Activated effector memory CD4-positive, alpha-beta T cell treated with Interleukin-2 at 50 U/mL for 16 hours (primary cell): Measurements from ENCODE around the gene PARD3.
"Not testable (repeated sequence)": the region's sequence is repeated elsewhere in the genome, so short reads cannot be mapped to it uniquely, and the experiment has no call there.

ENCODE experiments used
- DNase-seq: peaks from one replicate; pipeline ENCODE4 v3.0.0-alpha.2; 2020

The PARD3 gene

DNA sequence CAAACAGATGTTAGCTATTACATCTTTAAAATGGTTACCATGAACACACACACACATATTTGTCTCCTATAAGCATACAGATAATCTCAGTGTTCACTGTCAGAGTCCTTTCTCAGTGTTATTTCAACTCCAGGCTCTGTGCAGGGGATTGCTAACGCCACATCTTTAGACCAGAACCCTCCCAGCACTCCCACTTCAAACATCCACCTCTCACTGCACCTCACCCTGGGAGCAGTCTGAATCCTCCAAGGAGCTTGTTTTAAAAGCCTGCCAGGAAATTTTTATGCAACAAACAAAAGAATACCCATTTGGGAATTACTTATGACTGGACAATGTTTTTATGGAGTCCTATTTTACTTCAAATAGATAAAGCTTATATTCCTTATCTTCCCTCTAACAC, 107.4 kb downstream of the PARD3 start:
- DNase-seq, result no peak

DNA sequence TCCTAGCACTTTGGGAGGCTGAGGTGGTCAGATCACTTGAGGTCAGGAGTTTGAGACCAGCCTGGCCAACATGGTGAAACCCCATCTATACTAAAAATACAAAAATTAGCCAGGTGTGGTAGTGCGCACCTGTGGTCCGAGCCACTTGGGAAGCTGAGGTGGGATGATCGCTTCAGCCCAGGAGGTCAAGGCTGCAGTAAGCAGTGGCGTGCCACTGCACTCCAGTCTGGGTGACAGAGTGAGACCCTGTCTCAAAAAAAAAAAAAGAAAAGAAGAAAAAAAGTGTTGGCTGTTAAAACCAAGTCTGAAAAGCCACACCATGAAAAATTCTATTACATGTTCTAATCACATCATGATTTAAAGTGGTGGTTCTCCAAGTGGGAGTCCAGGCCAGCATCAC, 108.1 kb downstream of the PARD3 start:
- DNase-seq, result not testable (repeated sequence)

DNA sequence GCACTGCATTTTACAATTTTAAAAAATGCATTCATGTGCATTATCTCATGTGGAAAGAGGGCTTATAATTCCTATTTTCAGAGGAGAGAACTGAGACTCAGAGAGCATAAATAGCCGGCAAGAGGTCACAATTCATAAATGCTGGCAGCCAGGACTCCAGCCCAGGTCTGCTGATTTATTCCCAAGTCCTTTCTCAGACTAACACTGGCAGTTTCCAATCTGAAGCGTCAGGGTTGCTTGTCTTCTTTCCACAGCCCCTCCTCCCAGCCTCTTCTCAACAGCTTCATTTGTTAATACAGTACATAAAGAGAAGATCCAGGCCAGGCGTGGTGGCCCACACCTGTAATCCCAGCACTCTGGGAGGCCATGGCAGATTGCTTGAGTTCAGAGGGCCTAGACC, 108.9 kb downstream of the PARD3 start:
- DNase-seq, result no peak

DNA sequence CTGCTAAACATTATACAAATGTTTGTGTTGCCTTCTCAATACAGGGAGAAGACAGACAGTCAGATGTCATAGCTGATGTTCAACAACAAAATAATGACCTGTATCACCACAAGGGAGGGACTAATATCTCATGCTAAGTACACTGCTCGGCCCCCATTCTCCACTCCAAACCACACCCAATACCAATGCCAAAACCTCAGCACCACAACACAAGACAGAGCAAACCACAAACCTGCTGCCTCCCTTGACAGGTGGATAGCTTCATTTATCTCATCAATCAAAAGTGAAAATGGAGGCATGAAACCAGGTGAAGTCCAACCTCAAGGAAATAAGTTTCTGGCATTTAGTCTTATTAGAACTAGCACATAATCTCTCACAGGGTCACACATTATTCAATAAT, 109.5 kb downstream of the PARD3 start:
- DNase-seq, result no peak

DNA sequence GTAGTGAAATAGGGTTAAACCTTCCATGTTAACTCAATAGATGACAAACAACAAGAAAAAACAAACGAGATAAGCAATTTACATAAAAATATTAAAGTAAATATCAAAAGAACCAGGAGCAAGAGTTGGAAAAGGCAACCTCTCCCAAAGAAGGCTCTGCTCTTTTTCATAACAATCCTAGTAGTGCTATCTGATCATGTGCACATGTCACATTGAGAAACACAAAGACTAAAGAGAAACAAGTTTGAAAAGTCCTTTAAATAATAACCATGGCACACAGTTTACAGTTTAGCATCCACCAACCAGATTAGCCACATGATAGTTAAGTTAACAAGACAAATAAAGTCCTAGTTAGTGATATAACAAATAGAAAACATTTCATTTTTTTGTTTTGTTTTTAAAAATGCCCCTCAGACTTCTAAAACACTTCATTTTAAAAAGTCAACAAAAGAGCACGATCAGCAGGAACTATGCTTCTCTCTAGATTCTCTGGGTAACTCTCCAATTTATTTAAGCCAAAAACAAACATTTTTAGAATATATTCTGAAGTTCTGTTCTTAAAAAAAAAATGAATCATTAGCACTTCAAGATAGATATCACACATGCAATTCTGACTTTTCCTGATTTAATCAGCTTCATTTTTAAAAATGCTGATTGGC, 110.4 kb downstream of the PARD3 start:
- no peak for DNase-seq

DNA sequence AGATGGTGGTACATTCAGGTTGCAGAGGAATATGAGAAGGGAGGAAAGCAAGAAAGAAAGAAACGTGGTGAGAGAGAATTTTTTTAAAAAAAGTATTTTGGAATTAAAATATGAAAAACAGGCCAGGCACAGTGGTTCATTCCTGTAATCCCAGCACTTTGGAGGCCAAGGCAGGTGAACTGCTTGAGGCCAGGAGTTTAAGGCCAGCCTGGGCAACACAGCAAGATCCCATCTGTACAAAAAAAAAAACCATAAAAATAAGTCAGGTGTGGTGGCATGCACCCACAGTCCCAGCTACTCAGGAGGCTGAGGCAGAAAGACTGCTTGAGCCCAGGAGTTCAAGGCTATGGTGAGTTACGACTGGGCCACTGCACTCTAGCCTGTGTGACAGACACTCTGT, 112.1 kb downstream of the PARD3 start:
- DNase-seq, result no peak

DNA sequence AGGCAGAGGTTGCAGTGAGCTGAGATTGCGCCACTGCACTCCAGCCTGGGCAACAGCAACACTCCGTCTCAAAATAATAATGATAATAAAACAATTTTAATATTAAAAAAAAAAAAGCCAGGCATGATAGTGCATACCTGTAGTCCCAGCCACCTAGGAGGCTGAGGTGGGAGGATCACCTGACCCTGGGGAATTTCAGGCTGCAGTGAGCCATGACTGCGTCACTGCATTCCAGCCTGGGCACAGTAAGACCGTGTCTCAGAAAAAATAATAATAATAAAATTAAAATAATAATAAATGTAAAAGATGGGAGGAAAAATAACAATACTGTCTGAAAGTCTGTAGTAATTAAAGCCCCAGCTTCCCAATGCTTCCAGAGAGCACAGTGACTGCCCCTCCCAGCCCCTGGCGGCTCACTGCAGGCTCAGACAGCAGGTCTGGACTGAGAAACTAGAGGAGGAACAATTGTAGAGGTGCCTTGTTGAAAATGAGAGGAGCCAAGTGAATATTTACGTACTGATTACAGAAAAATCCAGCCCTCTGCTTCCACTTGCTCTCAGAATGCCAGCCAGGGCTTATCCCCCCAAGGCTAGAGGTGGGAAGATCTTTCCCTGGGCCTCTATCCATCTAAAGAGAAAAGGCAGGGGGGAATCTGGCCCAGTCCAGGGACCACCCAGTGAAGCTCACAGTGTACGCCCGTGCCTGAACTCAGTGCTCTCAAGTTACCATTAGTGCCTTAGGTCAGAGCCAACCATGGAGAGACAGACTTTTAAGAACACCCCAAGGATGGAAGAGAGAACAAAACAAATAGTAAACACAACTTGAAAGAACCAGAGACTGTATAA, 112.8 kb downstream of the PARD3 start:
- DNase-seq, result no peak

DNA sequence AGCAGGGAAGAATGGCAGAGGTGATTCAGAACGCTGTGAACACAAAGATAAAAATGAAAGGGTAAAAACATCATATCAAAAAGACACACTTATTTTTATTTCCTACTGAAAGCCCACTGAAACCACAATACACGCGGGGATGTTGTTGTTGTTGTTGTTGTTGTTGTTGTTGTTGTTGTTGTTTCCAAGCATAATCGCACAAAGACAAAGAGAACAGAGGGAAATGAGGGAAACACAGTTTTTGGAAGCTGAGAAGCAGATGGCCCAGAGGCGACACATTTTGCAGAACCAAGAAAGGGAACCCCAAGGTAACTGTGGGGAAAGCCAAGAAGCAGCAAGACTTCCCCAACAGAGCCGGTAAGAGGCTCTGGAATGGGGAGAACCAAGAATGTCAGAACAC, 113.9 kb downstream of the PARD3 start:
- no peak for DNase-seq

DNA sequence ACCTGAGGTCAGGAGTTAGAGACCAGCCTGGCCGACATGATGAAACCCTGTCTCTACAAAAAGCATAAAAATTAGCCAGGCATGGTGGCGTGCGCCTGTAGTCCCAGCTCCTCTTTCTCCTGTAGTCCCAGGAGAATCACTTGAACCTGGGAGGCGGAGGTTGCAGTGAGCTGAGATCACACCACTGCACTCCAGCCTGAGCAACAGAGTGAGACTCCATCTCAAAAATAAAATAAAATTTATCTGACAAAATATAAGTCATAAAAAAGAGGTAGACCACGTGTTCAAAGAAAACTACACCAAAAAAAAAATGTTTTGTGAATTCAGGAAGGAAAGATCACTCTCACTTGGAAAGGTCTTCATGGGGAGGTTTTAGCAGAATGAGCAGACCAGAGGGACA, 114.3 kb downstream of the PARD3 start:
- not testable (repeated sequence) for DNase-seq

DNA sequence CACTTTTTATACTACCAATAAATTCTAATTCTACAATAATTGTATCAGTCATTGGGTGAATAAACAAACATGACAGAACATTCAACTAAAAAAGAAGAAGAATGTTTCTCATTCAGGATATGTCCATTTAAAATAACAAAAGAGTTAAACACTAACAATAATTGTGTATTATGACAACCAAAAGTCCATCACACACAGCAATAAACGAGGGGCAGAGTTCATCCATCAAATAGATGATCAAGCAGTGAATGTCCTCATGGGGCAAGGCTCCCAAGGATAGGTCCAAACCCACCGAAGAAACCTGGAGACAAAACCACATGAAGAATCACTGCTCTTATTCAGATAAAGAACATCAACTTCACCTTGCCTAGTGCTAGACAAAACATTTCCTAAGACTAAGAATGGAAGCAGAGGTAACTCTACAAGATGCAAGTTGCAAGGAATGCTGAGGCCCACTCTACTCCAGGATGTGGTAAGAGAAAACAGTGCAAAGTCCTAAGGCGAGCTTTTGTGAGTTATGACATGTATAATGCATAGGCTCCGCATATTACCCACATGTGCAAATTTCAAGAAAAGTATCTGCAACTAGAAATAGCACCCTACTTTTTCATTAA, 115.1 kb downstream of the PARD3 start:
- DNase-seq, result no peak

DNA sequence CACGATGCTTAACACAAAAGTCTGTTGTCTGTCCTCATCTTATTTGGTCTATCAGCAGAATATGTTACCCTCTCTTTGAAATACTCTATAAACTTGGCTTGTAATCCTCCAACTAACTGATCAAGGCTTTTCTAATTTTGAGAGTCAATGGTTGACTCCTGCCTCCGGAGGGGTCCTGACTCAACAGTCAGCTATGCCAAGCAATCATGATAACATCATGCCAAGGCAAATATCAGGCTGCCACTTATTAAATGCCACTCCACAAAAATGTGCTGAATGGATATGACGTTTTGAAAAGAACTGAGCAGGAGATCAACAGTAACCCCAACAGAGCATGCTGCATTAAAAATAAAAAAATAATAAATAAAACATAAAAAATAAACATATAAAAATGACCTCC, 116.1 kb downstream of the PARD3 start:
- DNase-seq, result no peak

DNA sequence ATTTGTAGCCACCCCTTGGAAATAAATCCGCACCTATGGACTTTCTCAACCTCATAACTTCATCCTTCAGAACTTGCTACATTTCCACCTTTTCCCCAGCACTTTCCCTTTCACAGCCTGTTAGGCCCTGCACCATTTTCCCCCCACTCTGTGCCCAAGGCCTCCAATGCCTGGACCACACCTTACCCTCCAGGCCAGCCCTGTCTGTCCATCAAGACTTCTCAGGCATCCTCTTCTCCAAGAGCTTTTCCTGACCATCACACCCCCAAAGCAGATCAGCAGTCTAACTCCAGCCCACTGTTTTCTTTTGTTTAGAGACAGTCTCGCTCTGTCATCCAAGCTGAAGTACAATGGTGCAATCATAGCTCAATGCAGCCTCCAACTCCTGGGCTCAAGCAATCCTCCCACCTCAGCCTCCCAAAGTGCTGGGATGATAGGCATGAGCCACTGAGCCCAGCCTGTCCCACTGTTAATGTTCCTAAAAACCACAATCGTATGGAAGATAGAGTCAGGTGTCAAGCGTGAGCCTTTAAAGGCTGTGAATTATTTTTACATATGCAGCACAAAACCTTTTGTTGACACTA, 116.8 kb downstream of the PARD3 start:
- DNase-seq, result no peak

DNA sequence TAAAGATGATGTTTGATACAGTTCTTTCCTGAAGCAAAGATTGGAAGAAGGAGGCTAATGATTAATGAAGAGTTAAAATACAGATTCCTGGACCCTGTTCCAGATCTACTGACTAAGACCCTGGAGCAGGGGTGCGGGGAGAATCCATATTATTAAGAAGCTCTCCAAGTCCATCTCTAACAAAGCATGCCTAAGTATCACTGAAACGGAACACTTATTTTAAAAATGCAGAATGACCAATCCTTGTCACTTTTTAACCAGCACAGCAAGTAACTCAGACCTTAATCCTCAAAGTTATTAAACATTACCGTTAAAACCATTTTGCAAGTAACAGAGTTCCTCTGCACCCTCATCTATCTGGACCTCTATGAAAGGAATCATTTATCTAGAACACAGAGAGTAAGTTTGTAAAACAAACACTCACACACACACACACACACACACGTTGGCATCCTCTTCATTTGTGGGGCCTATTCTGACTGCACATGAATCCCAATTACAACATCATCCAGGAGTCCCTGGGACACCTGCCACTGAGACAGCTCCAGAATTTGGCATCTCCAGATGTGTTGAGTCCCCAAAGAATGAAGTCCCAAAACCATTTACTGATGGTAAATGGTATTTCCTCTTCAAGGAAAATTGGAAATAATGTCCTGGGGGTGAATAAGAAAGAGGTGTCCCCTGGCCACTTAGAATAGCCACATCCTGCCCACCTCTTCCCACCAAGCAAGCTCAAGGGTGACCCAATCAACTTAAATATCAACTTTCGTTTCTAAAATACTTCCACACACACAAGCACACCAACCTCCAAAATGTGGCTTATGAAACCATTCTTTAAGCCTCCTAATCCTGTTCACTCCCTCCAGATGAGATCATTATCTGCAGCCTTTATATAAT, 117.5 kb downstream of the PARD3 start:
- no peak for DNase-seq

DNA sequence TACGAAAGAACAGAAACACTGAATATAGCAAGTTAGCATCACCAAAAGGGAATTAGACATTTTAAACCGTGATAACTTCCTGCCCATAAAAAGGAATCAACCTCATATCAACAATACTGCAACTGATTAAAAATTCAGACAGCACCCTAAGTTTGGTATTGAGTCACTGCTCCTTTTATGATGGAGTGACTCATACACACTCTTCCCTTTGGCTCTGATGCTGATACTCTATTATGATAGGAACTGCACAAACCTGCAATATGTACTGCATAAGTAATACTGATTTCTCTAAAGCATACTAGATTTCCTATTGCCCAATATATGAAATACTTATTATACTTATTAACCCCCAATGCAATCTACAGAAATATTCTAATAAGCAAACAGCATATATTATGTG, 118.7 kb downstream of the PARD3 start:
- DNase-seq, result no peak

DNA sequence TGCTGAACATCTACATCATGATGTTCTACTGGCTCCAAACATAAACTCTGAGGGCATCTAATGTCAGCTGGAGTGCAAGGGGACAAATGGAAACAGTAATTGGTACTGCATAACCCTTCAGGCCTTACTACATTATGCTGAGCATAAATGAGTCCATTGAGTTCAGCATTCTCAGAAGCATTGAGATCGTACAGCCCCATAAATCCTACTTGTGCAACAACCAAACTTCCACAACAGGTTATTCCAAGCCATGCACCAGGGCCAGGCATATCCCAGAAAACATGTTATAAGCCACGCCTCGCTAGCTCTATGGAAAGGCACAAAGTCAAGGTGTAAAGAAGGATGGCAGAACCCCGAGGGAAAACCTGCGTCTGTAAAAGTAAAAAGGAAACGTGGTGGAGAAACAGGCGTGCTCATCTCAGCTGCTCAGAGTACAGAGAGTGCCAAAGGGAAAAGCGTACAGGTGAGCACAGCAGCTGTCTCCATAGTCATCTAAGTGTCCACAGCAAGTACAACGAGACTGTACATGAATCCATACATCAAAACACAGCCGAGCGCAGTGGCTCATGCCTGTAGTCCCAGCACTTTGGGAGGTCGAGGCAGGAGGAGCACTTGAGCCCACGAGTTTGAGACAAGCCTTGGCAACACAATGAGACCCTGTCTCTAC, 124.6 kb downstream of the PARD3 start:
- no peak for DNase-seq

DNA sequence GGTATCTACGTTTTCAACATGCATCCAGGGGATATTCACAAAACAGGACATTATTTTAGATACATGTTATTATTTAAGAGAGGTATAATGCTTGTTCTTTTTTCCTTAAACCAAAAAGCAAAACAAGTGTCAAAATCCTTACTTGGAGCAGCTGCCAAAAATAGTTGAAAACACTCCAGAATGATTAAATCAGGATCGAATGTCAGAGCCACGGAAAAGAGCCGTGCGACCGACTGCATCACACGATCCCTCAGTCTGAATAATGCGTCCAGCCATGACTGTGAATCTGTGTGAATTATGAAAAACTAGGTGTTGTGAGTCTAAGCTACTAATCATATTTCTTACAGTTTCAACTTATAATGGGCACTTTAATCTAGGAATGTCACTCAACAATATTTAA, 126.0 kb downstream of the PARD3 start:
- DNase-seq, result no peak

DNA sequence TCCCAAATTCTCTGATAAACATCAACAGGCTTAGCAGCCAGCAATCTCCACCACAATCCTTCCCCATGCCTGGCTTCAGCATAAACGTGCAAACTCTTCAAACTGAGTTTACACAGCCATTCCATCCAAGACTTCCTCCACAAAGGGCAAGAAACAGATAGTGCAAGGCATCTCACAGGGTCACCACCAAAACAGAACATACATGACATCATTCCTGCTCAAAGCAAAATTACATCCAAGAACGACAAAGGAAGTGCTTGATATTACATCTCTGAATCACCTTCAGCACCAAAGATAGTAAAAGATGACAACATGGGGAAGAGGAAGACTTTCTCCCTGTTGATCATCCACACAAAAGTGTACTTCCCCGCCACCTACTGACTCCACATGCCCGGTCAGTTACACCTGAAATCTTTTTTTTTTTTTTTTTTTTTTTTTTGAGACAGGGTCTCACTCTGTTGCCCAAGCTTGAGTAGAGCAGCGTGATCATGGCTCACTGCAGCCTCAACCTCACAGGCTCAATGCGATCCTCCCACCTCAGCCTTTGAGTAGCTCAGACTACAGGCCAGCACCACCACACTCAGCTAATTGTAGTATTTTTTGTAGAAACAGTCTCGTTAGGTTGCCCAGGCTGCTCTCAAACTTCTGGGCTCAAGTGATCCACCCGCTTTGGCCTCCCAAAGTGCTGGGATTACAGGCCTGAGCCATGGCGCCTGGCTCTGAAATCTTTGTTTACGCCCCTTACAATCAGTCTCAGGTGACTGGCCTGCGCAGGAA, 127.5 kb downstream of the PARD3 start:
- no peak for DNase-seq

DNA sequence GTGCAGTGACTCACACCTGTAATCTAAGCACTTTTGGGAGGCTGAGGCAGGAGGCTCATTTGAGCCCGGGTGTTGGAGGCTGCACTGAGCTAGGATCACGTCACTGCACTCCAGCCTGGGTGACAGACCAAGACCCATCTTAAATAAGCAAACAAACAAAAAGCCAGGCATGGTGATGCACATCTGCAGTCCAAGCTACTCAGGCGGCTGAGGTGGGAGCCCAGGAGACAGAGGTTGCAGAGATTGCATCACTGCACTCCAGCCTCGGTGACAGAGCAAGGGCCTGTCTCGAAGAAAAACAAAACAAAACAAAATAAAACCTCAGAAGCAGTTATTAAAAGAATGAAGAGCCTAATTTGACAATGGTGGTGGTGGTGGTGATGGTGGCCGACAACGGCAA, 132.5 kb downstream of the PARD3 start:
- DNase-seq, result no peak

DNA sequence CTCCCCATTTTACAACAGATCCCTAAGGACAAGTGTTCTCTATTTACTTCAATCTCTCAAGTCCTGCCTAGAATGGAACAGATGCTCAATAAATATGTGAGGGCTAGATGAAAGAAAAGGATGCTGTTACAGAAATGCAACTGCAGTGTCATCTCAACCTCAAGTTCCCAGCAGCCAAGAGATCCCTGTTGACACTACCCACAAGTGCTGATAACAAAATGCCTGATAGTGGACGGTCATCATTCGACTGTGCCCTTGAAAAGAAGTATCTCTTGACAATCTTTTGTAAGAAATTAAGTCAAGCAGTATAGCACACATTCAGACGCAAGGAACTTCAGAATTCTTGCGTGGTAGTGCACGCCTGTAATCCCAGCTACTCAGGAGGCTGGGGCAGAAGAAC, 133.2 kb downstream of the PARD3 start:
- no peak for DNase-seq

DNA sequence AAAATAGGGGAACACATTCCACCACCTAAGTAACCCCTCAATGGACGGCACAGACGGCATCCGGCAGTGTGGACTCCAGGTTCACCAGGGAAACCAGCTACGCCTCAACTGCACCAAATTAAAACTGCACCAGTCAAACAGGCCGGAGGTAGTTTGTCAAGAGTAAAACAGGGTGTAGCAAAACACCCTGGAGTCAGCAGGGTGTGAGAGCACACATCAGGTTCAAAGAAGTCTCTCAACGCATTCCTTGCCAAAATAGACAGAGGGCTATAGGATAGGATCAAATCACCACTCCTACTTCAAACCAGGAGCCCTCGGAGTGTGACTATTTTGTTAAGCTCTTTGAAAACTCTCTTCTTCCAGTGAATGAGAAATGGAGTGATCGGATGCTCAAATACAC, 135.9 kb downstream of the PARD3 start:
- no peak for DNase-seq

DNA sequence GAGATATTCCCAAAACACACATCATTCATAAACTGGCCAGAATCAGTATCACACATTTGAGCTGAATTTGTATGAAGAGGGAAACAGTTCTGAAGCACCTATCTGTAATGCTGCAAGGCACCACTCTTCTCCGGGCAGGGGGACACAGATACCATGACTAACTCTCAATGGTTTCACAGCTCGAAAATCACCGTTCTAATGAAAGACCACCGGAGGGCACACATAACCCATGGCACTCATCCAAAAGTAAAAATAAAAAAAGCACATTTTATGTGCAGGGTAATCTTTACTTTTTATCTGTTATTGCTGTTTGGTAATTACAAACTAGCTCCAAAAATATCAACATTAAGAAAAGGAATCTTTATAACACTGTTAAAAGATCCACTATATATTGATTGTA, 137.5 kb downstream of the PARD3 start:
- DNase-seq, result no peak
